Stimulated activated CD4-positive, alpha-beta T cell treated with anti-CD3 and anti-CD28 coated beads, Interleukin-2, amount 100 ng/mL, for 24 hours (primary cell): ENCODE results near the gene C1QBP.

Source experiments
- DNase-seq, 2 donors: peaks; one replicate each; pipeline ENCODE4 v3.0.0-alpha.2; 2020

C1QBP gene

GRCh38 chr17:5431949-5432556 is 6.9 kb downstream of the C1QBP start:
- no peak for DNase-seq

GRCh38 chr17:5431234-5431633 is 7.7 kb downstream of the C1QBP start:
- DNase-seq: peak in 1 of 2 donors; percentile 15

- no peak for DNase-seq
Measured at GRCh38 chr17:5430413-5430999, 8.4 kb downstream of the C1QBP start.

GRCh38 chr17:5429191-5429887 is 9.6 kb downstream of the C1QBP start:
- DNase-seq: no peak

GRCh38 chr17:5425826-5426225 is 13.1 kb downstream of the C1QBP start:
- no peak for DNase-seq

- DNase-seq: no peak
Measured at GRCh38 chr17:5424909-5425308, 14.0 kb downstream of the C1QBP start.

- DNase-seq: no peak
Measured at GRCh38 chr17:5422505-5422904, 16.4 kb downstream of the C1QBP start.

GRCh38 chr17:5419959-5420653 is 18.8 kb downstream of the C1QBP start, which contains the start of gene RPAIN:
TSS of gene RPAIN (plus strand) at chr17:5420182. CDS start at chr17:5420211, 29 bp downstream.
- DNase-seq: peak; percentile 86 to 88

- DNase-seq: peak; percentile 96
Measured at GRCh38 chr17:5419356-5419958, 19.5 kb downstream of the C1QBP start, which contains the start of gene NUP88. TSS of gene NUP88 (minus strand) at chr17:5419662. CDS start at chr17:5419650, 12 bp downstream.

GRCh38 chr17:5418858-5419355 is 20.0 kb downstream of the C1QBP start:
- peak; percentile 57 to 74 for DNase-seq

GRCh38 chr17:5416901-5417300 is 22.1 kb downstream of the C1QBP start:
- no peak for DNase-seq

- DNase-seq: no peak
Measured at GRCh38 chr17:5413682-5414081, 25.3 kb downstream of the C1QBP start.

- DNase-seq: no peak
Measured at GRCh38 chr17:5410594-5411272, 28.2 kb downstream of the C1QBP start.

- no peak for DNase-seq
Measured at GRCh38 chr17:5408186-5408585, 30.8 kb downstream of the C1QBP start.

- no peak for DNase-seq
Measured at GRCh38 chr17:5405400-5405799, 33.6 kb downstream of the C1QBP start.

GRCh38 chr17:5399767-5400166 is 39.2 kb downstream of the C1QBP start:
- no peak for DNase-seq

GRCh38 chr17:5396612-5397011 is 42.3 kb downstream of the C1QBP start:
- DNase-seq: no peak

GRCh38 chr17:5391678-5392077 is 47.3 kb downstream of the C1QBP start:
- DNase-seq: no peak
